Measurements from ENCODE around the gene DNAJB13.

The DNAJB13 gene

GRCh38 chr11:73969991-73970800 lies 19.4 kb downstream of the DNAJB13 start:
- H3K27ac ChIP-seq, result no peak overlapping the region
- TF ChIP-seq POLR2AphosphoS5 (IDR thresholded peaks at IDR 0.05; ENCODE audit: borderline replicate concordance, low read depth, low read length), result peak; percentile 31; the same call in 1 of the 2 replicates
- TF ChIP-seq FOXP2 (optimal IDR thresholded peaks at IDR 0.05; ENCODE audit: control extremely low read depth, extremely low read length, insufficient read depth), result no peak
- H3K9ac ChIP-seq (ENCODE audit: insufficient read length), result no peak overlapping the region
- DNase-seq (ENCODE audit: low read depth, low spot score), result no peak
- no peak overlapping the region for H3K4me3 ChIP-seq
- peaks cover 9% of the 10 kb centered on the region; the same call in 1 of the 2 replicates for H3K36me3 ChIP-seq (ENCODE audit: insufficient read depth, low read length)
- no peaks in the 10 kb centered on the region for H3K9me3 ChIP-seq (ENCODE audit: low read depth, low read length)

- TF ChIP-seq FOXP2 (optimal IDR thresholded peaks at IDR 0.05; ENCODE audit: control extremely low read depth, extremely low read length, insufficient read depth) (no peak), POLR2AphosphoS5 (IDR thresholded peaks at IDR 0.05; ENCODE audit: borderline replicate concordance, low read depth, low read length) (no peak; the same call in 1 of the 2 replicates), EZH2 (IDR thresholded peaks at IDR 0.05) (no peak)
- Histone ChIP-seq H3K36me3 (ENCODE audit: insufficient read depth, low read length) (peaks cover 19% of the 10 kb centered on the region; the same call in 1 of the 2 replicates), H3K9me3 (ENCODE audit: low read depth, low read length) (no peaks in the 10 kb centered on the region), H3K27ac (no peak overlapping the region), H3K9ac (ENCODE audit: insufficient read length) (no peak overlapping the region), H3K4me3 (no peak overlapping the region)
- DNase-seq (ENCODE audit: low read depth, low spot score), result no peak
Measured at GRCh38 chr11:73971175-73971719, 20.4 kb downstream of the DNAJB13 start.

- Histone ChIP-seq H3K9ac (ENCODE audit: insufficient read length) (no peak overlapping the region), H3K9me3 (ENCODE audit: low read depth, low read length) (no peaks in the 10 kb centered on the region), H3K36me3 (ENCODE audit: insufficient read depth, low read length) (peaks cover 29% of the 10 kb centered on the region), H3K27ac (no peak overlapping the region), H3K4me3 (no peak overlapping the region)
- TF ChIP-seq EZH2 (IDR thresholded peaks at IDR 0.05) (no peak), POLR2AphosphoS5 (IDR thresholded peaks at IDR 0.05; ENCODE audit: borderline replicate concordance, low read depth, low read length) (peak; percentile 36; the same call in 1 of the 2 replicates)
- no peak for DNase-seq (ENCODE audit: low read depth, low spot score)
Measured at GRCh38 chr11:73972187-73972586, 21.4 kb downstream of the DNAJB13 start.

GRCh38 chr11:73972620-73973449 lies 22.0 kb downstream of the DNAJB13 start:
- H3K27ac ChIP-seq, result no peak overlapping the region
- no peak for DNase-seq (ENCODE audit: low read depth, low spot score)

GRCh38 chr11:73974604-73975478 lies 24.0 kb downstream of the DNAJB13 start:
- Histone ChIP-seq H3K9ac (ENCODE audit: insufficient read length) (no peak overlapping the region), H3K4me3 (no peak overlapping the region), H3K36me3 (ENCODE audit: insufficient read depth, low read length) (peaks cover 48% of the 10 kb centered on the region), H3K9me3 (ENCODE audit: low read depth, low read length) (no peaks in the 10 kb centered on the region), H3K27ac (no peak overlapping the region)
- no peak for TF ChIP-seq EZH2 (IDR thresholded peaks at IDR 0.05)
- TF ChIP-seq POLR2AphosphoS5 (IDR thresholded peaks at IDR 0.05; ENCODE audit: borderline replicate concordance, low read depth, low read length), result no peak
- no peak for TF ChIP-seq FOXP2 (optimal IDR thresholded peaks at IDR 0.05; ENCODE audit: control extremely low read depth, extremely low read length, insufficient read depth)
- DNase-seq (ENCODE audit: low read depth, low spot score), result no peak

More at GRCh38 chr11:73972620-73973449, 22.0 kb downstream of the DNAJB13 start:
- H3K9me3 ChIP-seq (ENCODE audit: low read depth, low read length), result no peaks in the 10 kb centered on the region
- TF ChIP-seq EZH2 (IDR thresholded peaks at IDR 0.05) (no peak), POLR2AphosphoS5 (IDR thresholded peaks at IDR 0.05; ENCODE audit: borderline replicate concordance, low read depth, low read length) (peak; percentile 6; the same call in 1 of the 2 replicates)
- no peak overlapping the region for H3K4me3 ChIP-seq
- H3K36me3 ChIP-seq (ENCODE audit: insufficient read depth, low read length), result peaks cover 35% of the 10 kb centered on the region
- H3K9ac ChIP-seq (ENCODE audit: insufficient read length), result no peak overlapping the region

- H3K27ac ChIP-seq, result no peak overlapping the region
- no peak for DNase-seq (ENCODE audit: low read depth, low spot score)
- no peak for TF ChIP-seq POLR2AphosphoS5 (IDR thresholded peaks at IDR 0.05; ENCODE audit: borderline replicate concordance, low read depth, low read length)
- TF ChIP-seq FOXP2 (optimal IDR thresholded peaks at IDR 0.05; ENCODE audit: control extremely low read depth, extremely low read length, insufficient read depth), result no peak
- no peak for TF ChIP-seq EZH2 (IDR thresholded peaks at IDR 0.05)
- H3K9me3 ChIP-seq (ENCODE audit: low read depth, low read length), result no peaks in the 10 kb centered on the region
- H3K36me3 ChIP-seq (ENCODE audit: insufficient read depth, low read length), result peaks cover 54% of the 10 kb centered on the region
- no peak overlapping the region for H3K4me3 ChIP-seq
- no peak overlapping the region for H3K9ac ChIP-seq (ENCODE audit: insufficient read length)
Measured at GRCh38 chr11:73975479-73975757, 24.6 kb downstream of the DNAJB13 start.

- TF ChIP-seq FOXP2 (optimal IDR thresholded peaks at IDR 0.05; ENCODE audit: control extremely low read depth, extremely low read length, insufficient read depth) (no peak), POLR2AphosphoS5 (IDR thresholded peaks at IDR 0.05; ENCODE audit: borderline replicate concordance, low read depth, low read length) (no peak), EZH2 (IDR thresholded peaks at IDR 0.05) (no peak)
- H3K9ac ChIP-seq (ENCODE audit: insufficient read length), result no peak overlapping the region
- peaks cover 64% of the 10 kb centered on the region for H3K36me3 ChIP-seq (ENCODE audit: insufficient read depth, low read length)
- H3K4me3 ChIP-seq, result no peak overlapping the region
- no peak for DNase-seq (ENCODE audit: low read depth, low spot score)
- no peaks in the 10 kb centered on the region for H3K9me3 ChIP-seq (ENCODE audit: low read depth, low read length)
- H3K27ac ChIP-seq, result no peak overlapping the region
Measured at GRCh38 chr11:73976451-73977151, 25.8 kb downstream of the DNAJB13 start.

Measured in SK-N-MC (cell line).